SU-DHL-6 (cell line): ENCODE data around the gene CA7.

Source experiments
- CTCF ChIP-seq: fragments of 200-600 bp; sonication (generic); IDR thresholded peaks from one replicate; pipeline ENCODE4 v1.5.1; 2017; ENCODE audit warnings: antibody characterized with exemption, mild to moderate bottlenecking, low read length, moderate library complexity; ENCODE audit not compliant: insufficient read depth, poor library complexity, severe bottlenecking
- EZH2phosphoT487 ChIP-seq: fragments of 200-600 bp; sonication (generic), shearing (Covaris generic); conservative IDR thresholded peaks from 2 replicates; pipeline ENCODE4 v1.6.1; 2018; ENCODE audit warnings: mild to moderate bottlenecking, antibody characterized with exemption, low read length, moderate library complexity, mixed read lengths

- no peak for TF ChIP-seq CTCF
- TF ChIP-seq EZH2phosphoT487 = no peak
Measured at GRCh38 chr16:66898933-66899309, 54.7 kb downstream of the CA7 start.
